Testis (tissue), 2 donors: ENCODE data around the gene LIPG.
"Not testable (repeated sequence)": the region's sequence is repeated elsewhere in the genome, so short reads cannot be mapped to it uniquely, and the experiment has no call there.

Source experiments
- POLR2A ChIP-seq: fragments of 450-650 bp; IDR thresholded peaks from one replicate; pipeline ENCODE4 v1.6.1; 2017; ENCODE audit warnings: antibody characterized with exemption, mild to moderate bottlenecking, moderate library complexity
- TF ChIP-seq, protein P1 (sequence below), 3 experiments: fragments of 450-650 bp in 2 of 3; fragments of 200-600 bp in 1 of 3; sonication (generic) in 1 of 3; IDR thresholded peaks; one replicate each; pipeline ENCODE4 v1.5.1; 2016 to 2019; ENCODE audit warnings: antibody characterized with exemption in 3 of 3, mild to moderate bottlenecking in 2 of 3, moderate library complexity in 1 of 3

GRCh38 chr18:49523580-49524093 lies 38.2 kb upstream of the LIPG start:
- TF ChIP-seq, protein P1, sequence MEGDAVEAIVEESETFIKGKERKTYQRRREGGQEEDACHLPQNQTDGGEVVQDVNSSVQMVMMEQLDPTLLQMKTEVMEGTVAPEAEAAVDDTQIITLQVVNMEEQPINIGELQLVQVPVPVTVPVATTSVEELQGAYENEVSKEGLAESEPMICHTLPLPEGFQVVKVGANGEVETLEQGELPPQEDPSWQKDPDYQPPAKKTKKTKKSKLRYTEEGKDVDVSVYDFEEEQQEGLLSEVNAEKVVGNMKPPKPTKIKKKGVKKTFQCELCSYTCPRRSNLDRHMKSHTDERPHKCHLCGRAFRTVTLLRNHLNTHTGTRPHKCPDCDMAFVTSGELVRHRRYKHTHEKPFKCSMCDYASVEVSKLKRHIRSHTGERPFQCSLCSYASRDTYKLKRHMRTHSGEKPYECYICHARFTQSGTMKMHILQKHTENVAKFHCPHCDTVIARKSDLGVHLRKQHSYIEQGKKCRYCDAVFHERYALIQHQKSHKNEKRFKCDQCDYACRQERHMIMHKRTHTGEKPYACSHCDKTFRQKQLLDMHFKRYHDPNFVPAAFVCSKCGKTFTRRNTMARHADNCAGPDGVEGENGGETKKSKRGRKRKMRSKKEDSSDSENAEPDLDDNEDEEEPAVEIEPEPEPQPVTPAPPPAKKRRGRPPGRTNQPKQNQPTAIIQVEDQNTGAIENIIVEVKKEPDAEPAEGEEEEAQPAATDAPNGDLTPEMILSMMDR (IDR thresholded peaks at IDR 0.05): not testable (repeated sequence)
- TF ChIP-seq POLR2A: not testable (repeated sequence)
